ENCODE results near the gene HSDL2.

HSDL2 gene

GRCh38 chr9:112382501-112383364, 2.8 kb downstream of the HSDL2 start:
- TF ChIP-seq TCF12 (IDR thresholded peaks at IDR 0.05; ENCODE audit: low read depth) (no peak), CREB1 (IDR thresholded peaks at IDR 0.05; ENCODE audit: low read depth) (no peak), RAD21 (IDR thresholded peaks at IDR 0.05; ENCODE audit: low read depth) (no peak), USF1 (IDR thresholded peaks at IDR 0.05) (no peak), TEAD4 (IDR thresholded peaks at IDR 0.05) (no peak)

GRCh38 chr9:112384219-112384618, 4.3 kb downstream of the HSDL2 start:
- TF ChIP-seq RAD21 (IDR thresholded peaks at IDR 0.05; ENCODE audit: low read depth) (no peak), USF1 (IDR thresholded peaks at IDR 0.05) (no peak), NFIC (IDR thresholded peaks at IDR 0.05) (no peak), REST (IDR thresholded peaks at IDR 0.05; ENCODE audit: low read depth) (no peak), CREB1 (IDR thresholded peaks at IDR 0.05; ENCODE audit: low read depth) (no peak), YY1 (IDR thresholded peaks at IDR 0.05; ENCODE audit: low read depth) (no peak), TEAD4 (IDR thresholded peaks at IDR 0.05) (no peak), EP300 (IDR thresholded peaks at IDR 0.05; ENCODE audit: borderline replicate concordance) (no peak), MAX (IDR thresholded peaks at IDR 0.05) (no peak), EGR1 (IDR thresholded peaks at IDR 0.05) (no peak), ZBTB7A (IDR thresholded peaks at IDR 0.05; ENCODE audit: low read depth) (no peak), TAF1 (IDR thresholded peaks at IDR 0.05; ENCODE audit: low read depth) (no peak), TCF12 (IDR thresholded peaks at IDR 0.05; ENCODE audit: low read depth) (no peak)

GRCh38 chr9:112384690-112385089, 4.8 kb downstream of the HSDL2 start:
- no peak for TF ChIP-seq YY1 (IDR thresholded peaks at IDR 0.05; ENCODE audit: low read depth)
- no peak for TF ChIP-seq CEBPB (IDR thresholded peaks at IDR 0.05)
- no peak for TF ChIP-seq RAD21 (IDR thresholded peaks at IDR 0.05; ENCODE audit: low read depth)
- no peak for TF ChIP-seq MAX (IDR thresholded peaks at IDR 0.05)

- TF ChIP-seq ZBTB7A (IDR thresholded peaks at IDR 0.05; ENCODE audit: low read depth) (no peak), EP300 (IDR thresholded peaks at IDR 0.05; ENCODE audit: borderline replicate concordance) (no peak), EGR1 (IDR thresholded peaks at IDR 0.05) (no peak), FOXM1 (IDR thresholded peaks at IDR 0.05; ENCODE audit: borderline replicate concordance, low read depth) (no peak), USF1 (IDR thresholded peaks at IDR 0.05) (no peak), TAF1 (IDR thresholded peaks at IDR 0.05; ENCODE audit: low read depth) (no peak), REST (IDR thresholded peaks at IDR 0.05; ENCODE audit: low read depth) (no peak), CREB1 (IDR thresholded peaks at IDR 0.05; ENCODE audit: low read depth) (no peak), TEAD4 (IDR thresholded peaks at IDR 0.05) (no peak), MAX (IDR thresholded peaks at IDR 0.05) (no peak), CEBPB (IDR thresholded peaks at IDR 0.05) (no peak)
These were observed 7.2 kb downstream of the HSDL2 start for GRCh38 chr9:112387115-112387514.

GRCh38 chr9:112396416-112396815, 16.5 kb downstream of the HSDL2 start:
- TF ChIP-seq ZBTB7A (IDR thresholded peaks at IDR 0.05; ENCODE audit: low read depth) (no peak), CREB1 (IDR thresholded peaks at IDR 0.05; ENCODE audit: low read depth) (no peak), REST (IDR thresholded peaks at IDR 0.05; ENCODE audit: low read depth) (no peak), TAF1 (IDR thresholded peaks at IDR 0.05; ENCODE audit: low read depth) (no peak), CEBPB (IDR thresholded peaks at IDR 0.05) (no peak), EGR1 (IDR thresholded peaks at IDR 0.05) (no peak), MAX (IDR thresholded peaks at IDR 0.05) (no peak), TCF12 (IDR thresholded peaks at IDR 0.05; ENCODE audit: low read depth) (no peak), FOXM1 (IDR thresholded peaks at IDR 0.05; ENCODE audit: borderline replicate concordance, low read depth) (no peak), YY1 (IDR thresholded peaks at IDR 0.05; ENCODE audit: low read depth) (no peak), EP300 (IDR thresholded peaks at IDR 0.05; ENCODE audit: borderline replicate concordance) (no peak), RAD21 (IDR thresholded peaks at IDR 0.05; ENCODE audit: low read depth) (no peak), USF1 (IDR thresholded peaks at IDR 0.05) (no peak), TEAD4 (IDR thresholded peaks at IDR 0.05) (no peak), NFIC (IDR thresholded peaks at IDR 0.05) (no peak)
